Glutamatergic neuron (in vitro differentiated cells): ENCODE data around the gene PSKH1. TPM values are rescaled to one million over a fixed set of nuclear protein-coding genes. Genes with fewer than 3 reads are reported as not detected.

ENCODE experiments used
- DNase-seq: peaks from one replicate; pipeline ENCODE4 v3.0.0; 2022
- H3K27ac Mint-ChIP-seq: one replicate; pipeline ENCODE4 v1.8.0; 2020; ENCODE audit warnings: mild to moderate bottlenecking, mixed read lengths, inconsistent platforms; ENCODE audit not compliant: unreplicated experiment
- H3K27me3 Mint-ChIP-seq: one replicate; pipeline ENCODE4 v1.8.0; 2020; ENCODE audit warnings: mild to moderate bottlenecking, moderate library complexity, mixed read lengths, inconsistent platforms; ENCODE audit not compliant: unreplicated experiment
- H3K36me3 Mint-ChIP-seq: one replicate; pipeline ENCODE4 v1.8.0; 2020; ENCODE audit warnings: mild to moderate bottlenecking, mixed read lengths, inconsistent platforms; ENCODE audit not compliant: unreplicated experiment
- H3K4me1 Mint-ChIP-seq: one replicate; pipeline ENCODE4 v1.8.0; 2020; ENCODE audit warnings: mild to moderate bottlenecking, low read depth, mixed read lengths, inconsistent platforms; ENCODE audit not compliant: unreplicated experiment
- H3K4me3 Mint-ChIP-seq: one replicate; pipeline ENCODE4 v1.8.0; 2020; ENCODE audit warnings: mild to moderate bottlenecking, mixed read lengths, inconsistent platforms; ENCODE audit not compliant: unreplicated experiment
- H3K9me3 Mint-ChIP-seq: one replicate; pipeline ENCODE4 v1.8.0; 2020; ENCODE audit warnings: mild to moderate bottlenecking, moderate library complexity, mixed read lengths, inconsistent platforms; ENCODE audit not compliant: unreplicated experiment
- CTCF ChIP-seq: fragments of 200-600 bp; sonication (generic); IDR thresholded peaks from one replicate; pipeline ENCODE4 v1.5.0; 2021; ENCODE audit not compliant: partially characterized antibody, unreplicated experiment
- total RNA-seq: library from RNA; stranded (reverse); fragmentation: NEBNext Ultra II Directional; extraction: Animal tissue kit (Norgen Biotek cat#: 25700); gene quantifications from one replicate; pipeline ENCODE4 v1.2.1, GENCODE V29; 2021; ENCODE audit not compliant: unreplicated experiment

The PSKH1 gene
- total RNA-seq, 1 donor from 2014 or later = 27.9 TPM

- H3K9me3 Mint-ChIP-seq = peaks cover 3% of the 10 kb centered on the region
- no peaks in the 10 kb centered on the region for H3K36me3 Mint-ChIP-seq
- no peak overlapping the region for H3K27ac Mint-ChIP-seq
- no peak for TF ChIP-seq CTCF
- no peak for DNase-seq
- H3K4me1 Mint-ChIP-seq = peaks cover 4% of the 10 kb centered on the region
- no peak overlapping the region for H3K4me3 Mint-ChIP-seq
- H3K27me3 Mint-ChIP-seq = peaks cover 14% of the 10 kb centered on the region
These were observed 72.9 kb downstream of the PSKH1 start for GRCh38 chr16:67965668-67966548.

- peaks cover 3% of the 10 kb centered on the region for H3K9me3 Mint-ChIP-seq
- TF ChIP-seq CTCF = no peak
- no peak for DNase-seq
- H3K27me3 Mint-ChIP-seq = peaks cover 14% of the 10 kb centered on the region
- no peaks in the 10 kb centered on the region for H3K36me3 Mint-ChIP-seq
- H3K27ac Mint-ChIP-seq = no peak overlapping the region
- H3K4me1 Mint-ChIP-seq = peaks cover 4% of the 10 kb centered on the region
- H3K4me3 Mint-ChIP-seq = peak overlapping the region; percentile 48
These were observed 73.6 kb downstream of the PSKH1 start for GRCh38 chr16:67966549-67967182.

- H3K27me3 Mint-ChIP-seq = peaks cover 14% of the 10 kb centered on the region
- H3K27ac Mint-ChIP-seq = peak overlapping the region; percentile 34
- H3K36me3 Mint-ChIP-seq = no peaks in the 10 kb centered on the region
- no peak for DNase-seq
- peaks cover 3% of the 10 kb centered on the region for H3K9me3 Mint-ChIP-seq
- peak overlapping the region; percentile 94 for H3K4me3 Mint-ChIP-seq
- TF ChIP-seq CTCF = no peak
- peaks cover 4% of the 10 kb centered on the region for H3K4me1 Mint-ChIP-seq
These were observed 74.3 kb downstream of the PSKH1 start for GRCh38 chr16:67967183-67967957.

DNA sequence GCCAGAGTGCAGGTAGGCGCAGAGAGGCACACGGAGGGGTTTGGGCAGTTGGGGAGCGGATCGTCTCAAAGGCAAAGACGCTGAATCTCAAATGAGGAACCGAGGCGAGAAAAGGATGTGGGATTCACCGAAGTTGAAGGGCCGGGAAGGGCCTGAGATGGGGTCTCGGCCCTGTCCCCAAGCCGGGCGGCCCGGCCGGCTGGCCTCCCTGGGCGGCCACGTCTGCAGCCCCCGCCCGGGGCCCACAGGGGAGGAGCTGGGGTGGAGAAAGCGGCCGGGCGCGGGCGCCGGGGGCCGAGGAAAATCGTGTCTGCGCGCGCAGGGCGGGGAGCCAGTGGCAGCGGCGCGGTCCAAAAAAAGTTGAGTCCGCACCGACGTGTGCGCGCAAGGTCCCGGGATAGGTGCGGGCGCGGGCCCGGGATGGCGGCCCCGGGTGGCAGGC, 74.9 kb downstream of the PSKH1 start:
- H3K27ac Mint-ChIP-seq = peak overlapping the region; percentile 34

More for the DNA sequence above, 74.9 kb downstream of the PSKH1 start:
- Mint-ChIP-seq H3K27me3 (peaks cover 14% of the 10 kb centered on the region), H3K4me1 (peaks cover 4% of the 10 kb centered on the region), H3K36me3 (no peaks in the 10 kb centered on the region), H3K9me3 (peaks cover 3% of the 10 kb centered on the region), H3K4me3 (peak overlapping the region; percentile 94)
- DNase-seq = no peak
- no peak for TF ChIP-seq CTCF
